ENCODE data around the gene CDH4.

CDH4 gene

DNA sequence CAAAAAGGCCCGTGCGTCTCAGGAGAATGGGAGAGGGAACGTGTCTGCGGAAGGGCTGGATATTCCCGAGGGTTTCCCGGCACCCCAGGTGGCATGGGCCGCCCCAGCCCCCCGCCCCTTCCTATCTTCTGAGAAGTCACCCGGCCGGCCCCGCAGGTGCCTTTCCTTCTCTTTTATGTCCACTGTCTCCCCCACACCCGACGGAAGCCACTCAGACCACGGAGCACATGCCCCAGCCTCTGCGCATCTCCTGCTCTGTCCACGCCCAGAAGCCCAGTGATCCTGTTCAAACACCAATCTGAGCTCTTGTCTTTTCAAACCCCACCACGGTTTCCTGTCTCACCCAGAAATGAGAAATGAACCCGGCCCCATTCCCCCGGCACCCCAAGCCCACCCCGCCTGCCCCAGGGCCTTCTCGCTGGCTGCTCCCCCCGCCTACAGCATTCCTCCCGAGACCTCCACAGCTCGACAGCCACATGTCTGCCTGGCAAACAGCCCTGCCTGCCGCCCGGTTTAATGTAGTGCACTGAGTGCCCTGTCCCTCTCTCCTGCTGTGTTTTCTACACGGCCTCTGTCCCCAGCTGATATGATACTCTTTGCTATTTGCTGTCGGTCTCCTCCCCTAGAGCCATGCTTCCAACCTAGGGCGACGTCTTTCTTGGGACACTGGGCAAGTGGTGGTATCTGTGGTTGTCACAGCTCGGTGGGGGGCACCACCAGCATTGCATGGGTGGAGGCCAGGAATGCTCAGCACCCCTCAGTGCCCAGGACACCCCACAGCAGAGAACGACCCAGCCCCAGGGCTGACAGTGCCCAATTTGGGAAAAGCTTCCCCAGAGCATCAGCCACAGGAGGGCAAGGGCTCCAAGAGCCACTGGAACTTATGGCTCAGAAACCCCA is 630.9 kb downstream of the CDH4 start:
- H3K4me3 ChIP-seq (ENCODE audit: low read depth, low read length), result no peak overlapping the region

GRCh38 chr20:61883857-61884393 is 631.9 kb downstream of the CDH4 start:
- TF ChIP-seq, protein P1, sequence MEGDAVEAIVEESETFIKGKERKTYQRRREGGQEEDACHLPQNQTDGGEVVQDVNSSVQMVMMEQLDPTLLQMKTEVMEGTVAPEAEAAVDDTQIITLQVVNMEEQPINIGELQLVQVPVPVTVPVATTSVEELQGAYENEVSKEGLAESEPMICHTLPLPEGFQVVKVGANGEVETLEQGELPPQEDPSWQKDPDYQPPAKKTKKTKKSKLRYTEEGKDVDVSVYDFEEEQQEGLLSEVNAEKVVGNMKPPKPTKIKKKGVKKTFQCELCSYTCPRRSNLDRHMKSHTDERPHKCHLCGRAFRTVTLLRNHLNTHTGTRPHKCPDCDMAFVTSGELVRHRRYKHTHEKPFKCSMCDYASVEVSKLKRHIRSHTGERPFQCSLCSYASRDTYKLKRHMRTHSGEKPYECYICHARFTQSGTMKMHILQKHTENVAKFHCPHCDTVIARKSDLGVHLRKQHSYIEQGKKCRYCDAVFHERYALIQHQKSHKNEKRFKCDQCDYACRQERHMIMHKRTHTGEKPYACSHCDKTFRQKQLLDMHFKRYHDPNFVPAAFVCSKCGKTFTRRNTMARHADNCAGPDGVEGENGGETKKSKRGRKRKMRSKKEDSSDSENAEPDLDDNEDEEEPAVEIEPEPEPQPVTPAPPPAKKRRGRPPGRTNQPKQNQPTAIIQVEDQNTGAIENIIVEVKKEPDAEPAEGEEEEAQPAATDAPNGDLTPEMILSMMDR (IDR thresholded peaks at IDR 0.05; ENCODE audit: low read depth, low read length), result no peak

More for the DNA sequence above, 630.9 kb downstream of the CDH4 start:
- TF ChIP-seq, protein P1 (IDR thresholded peaks at IDR 0.05; ENCODE audit: low read depth, low read length), result no peak

GRCh38 chr20:61884571-61885389 is 632.7 kb downstream of the CDH4 start:
- no peak overlapping the region for H3K4me3 ChIP-seq (ENCODE audit: low read depth, low read length)
- TF ChIP-seq, protein P1 (IDR thresholded peaks at IDR 0.05; ENCODE audit: low read depth, low read length), result no peak

More at GRCh38 chr20:61883857-61884393, 631.9 kb downstream of the CDH4 start:
- H3K4me3 ChIP-seq (ENCODE audit: low read depth, low read length), result no peak overlapping the region

DNA sequence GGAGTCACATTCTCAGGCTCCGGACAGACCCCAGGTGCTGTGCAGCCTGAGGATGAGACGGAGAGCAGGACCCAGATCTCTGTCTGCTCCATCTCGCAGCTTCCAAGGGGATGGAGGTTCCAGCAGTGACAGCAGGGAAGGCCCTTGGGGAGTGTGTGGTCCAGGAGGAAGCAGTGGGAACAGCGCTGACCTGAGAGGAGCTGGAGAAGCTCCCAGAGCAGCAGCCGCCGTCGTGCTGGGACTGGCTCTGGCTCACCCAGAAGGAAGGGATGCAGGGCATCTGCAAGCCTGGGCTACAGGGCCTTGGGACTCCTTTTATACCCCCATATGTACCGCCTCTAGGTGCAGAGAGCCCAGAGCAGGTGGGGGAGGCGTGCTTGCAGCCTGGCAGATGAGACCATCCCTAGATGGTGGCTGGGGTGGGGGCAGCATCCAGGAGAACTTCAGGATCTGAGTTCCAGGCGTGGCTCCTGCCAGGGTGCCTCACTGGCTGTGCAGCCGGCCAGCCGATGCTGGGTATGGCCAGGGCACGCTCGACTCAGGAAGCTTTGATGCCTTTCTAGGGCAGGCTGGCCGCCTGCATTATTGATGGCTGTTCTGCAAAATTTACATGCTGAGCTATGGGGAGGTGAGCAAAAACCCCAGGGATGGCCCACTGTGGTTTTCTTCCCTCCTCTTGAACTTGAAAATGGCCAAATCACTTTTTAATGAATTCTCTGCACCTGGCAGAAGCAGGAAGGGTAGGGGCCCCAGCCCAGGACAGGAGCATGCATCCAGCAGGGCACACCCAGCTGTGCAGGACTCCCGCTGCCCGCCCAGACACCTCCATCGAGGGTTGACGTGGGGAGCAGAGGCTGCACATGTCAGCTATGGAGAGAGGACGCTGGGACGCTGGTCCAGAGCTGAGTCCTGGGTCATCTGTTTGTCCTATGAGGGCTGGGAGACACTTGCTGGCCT is 634.0 kb downstream of the CDH4 start:
- H3K4me3 ChIP-seq (ENCODE audit: low read depth, low read length), result no peak overlapping the region
- TF ChIP-seq, protein P1 (IDR thresholded peaks at IDR 0.05; ENCODE audit: low read depth, low read length), result no peak

DNA sequence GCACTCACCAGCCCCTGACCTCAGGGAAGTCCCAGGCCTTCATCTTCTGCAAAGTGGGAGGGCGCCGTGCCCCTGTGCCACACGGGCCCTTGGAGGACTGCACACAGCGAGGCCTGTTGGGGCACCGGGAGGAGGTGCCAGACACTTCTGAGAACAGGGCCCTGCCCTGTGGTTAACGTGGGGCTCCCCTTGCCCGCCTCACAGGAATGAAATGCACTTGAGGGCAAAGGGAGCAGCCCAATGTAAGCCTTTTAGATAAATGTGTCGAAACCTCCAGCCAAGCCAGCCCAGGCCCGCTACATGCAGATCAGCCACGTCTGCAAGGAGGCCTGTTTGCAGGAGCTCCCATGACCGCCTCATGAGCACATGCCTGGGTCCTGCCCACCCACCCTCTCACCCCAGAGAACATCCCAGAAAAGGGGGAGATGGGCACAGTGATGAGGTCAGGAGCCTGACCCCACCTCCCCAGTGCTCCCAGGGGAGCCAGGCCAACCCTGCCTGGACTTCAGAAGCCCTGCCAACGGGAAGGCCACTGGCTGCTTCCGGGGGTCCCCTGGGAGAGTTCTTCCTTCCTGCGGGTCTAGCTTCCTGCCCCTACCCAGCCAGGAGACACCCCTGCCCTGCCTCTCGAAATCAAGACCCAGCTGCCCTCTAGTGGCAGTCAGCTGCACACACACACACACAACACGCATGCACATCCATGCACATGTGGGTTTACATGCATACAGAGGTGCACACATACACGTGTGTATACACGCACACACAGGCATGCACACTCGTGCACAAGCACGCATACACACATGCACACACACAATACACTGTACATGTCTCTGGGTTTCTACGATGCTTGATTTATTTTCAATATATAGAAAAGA is 634.9 kb downstream of the CDH4 start:
- TF ChIP-seq, protein P1 (IDR thresholded peaks at IDR 0.05; ENCODE audit: low read depth, low read length), result peak; percentile 84
- H3K4me3 ChIP-seq (ENCODE audit: low read depth, low read length), result no peak overlapping the region
